HG03039 (cell line): ENCODE measurements around the gene VAV3.
"Not testable (repeated sequence)": the region's sequence is repeated elsewhere in the genome, so short reads cannot be mapped to it uniquely, and the experiment has no call there.

ENCODE experiments used
- ATAC-seq: cut with Tn5 transposase; IDR thresholded peaks from one replicate; pipeline ENCODE4 v1.9.1; 2021; ENCODE audit warnings: mild to moderate bottlenecking, moderate library complexity; ENCODE audit not compliant: unreplicated experiment

VAV3 gene, protein sequence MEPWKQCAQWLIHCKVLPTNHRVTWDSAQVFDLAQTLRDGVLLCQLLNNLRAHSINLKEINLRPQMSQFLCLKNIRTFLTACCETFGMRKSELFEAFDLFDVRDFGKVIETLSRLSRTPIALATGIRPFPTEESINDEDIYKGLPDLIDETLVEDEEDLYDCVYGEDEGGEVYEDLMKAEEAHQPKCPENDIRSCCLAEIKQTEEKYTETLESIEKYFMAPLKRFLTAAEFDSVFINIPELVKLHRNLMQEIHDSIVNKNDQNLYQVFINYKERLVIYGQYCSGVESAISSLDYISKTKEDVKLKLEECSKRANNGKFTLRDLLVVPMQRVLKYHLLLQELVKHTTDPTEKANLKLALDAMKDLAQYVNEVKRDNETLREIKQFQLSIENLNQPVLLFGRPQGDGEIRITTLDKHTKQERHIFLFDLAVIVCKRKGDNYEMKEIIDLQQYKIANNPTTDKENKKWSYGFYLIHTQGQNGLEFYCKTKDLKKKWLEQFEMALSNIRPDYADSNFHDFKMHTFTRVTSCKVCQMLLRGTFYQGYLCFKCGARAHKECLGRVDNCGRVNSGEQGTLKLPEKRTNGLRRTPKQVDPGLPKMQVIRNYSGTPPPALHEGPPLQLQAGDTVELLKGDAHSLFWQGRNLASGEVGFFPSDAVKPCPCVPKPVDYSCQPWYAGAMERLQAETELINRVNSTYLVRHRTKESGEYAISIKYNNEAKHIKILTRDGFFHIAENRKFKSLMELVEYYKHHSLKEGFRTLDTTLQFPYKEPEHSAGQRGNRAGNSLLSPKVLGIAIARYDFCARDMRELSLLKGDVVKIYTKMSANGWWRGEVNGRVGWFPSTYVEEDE

DNA sequence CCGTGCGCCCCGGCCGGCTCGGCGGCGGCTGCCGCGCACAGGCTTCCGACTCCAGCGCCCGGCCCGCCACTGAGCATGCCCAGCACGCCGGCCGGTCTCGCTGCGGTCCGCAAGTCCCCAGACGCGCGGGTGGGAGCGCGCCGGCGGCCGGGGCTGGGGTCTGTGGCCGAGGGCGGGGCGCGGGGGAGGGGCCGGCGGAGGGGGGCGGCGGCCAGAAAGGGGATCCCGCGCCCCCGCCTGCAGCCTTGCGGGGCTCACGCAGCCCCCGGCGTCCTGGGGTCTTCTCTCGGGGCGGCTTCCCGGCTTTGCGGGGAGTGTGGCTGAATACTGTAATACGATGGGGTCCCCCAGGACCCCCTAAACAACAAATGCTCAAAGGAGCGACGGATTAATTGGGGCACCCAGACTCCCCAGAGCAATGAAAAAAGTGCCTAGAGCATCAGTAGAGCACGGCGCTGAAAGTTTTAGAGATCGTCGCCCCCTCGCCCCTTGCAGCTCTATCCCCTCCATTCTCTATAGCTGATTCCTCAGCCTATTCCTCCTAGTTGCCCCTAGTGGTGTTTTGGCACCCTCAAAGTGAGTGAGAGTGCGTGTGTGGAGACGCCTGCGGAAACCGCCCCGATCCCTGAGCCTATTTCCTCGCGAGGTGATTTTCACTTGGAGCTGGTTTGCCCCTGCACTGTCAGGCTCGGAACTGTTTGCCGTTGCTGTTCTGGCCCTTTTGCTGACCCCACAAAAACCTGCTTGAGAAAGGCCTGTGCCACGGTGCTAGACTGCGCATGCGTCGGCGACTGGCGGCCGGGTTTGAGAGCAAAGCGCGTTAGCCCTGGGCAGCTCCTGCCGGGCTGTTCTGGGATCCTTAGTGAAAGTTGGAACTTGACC lies at the start of gene VAV3:
Gene VAV3, minus strand, starts transcription at position 71 of the 882 bp plus-strand sequence. CDS start 311 bp downstream, outside the sequence.
- no peak for ATAC-seq

DNA sequence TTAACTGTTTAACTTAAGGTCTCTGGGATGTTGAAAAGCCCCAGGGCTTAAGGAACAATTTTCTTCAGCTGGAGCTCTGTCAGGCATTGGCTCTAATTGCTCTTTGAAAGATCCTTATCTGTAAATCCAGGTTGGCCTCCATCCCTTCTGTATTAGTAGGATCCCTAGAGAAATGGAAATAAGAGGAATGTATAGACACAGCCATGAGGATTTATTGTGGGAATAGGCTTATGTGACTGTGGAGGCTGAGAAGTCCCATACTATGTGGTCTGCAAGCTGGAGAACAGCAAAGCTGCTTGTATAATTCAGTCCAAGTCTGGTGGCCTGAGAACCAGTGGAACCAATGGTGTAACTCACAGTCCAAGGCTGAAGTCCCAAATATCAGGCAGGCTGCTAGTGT lies 47.6 kb upstream of the VAV3 start:
- no peak for ATAC-seq

DNA sequence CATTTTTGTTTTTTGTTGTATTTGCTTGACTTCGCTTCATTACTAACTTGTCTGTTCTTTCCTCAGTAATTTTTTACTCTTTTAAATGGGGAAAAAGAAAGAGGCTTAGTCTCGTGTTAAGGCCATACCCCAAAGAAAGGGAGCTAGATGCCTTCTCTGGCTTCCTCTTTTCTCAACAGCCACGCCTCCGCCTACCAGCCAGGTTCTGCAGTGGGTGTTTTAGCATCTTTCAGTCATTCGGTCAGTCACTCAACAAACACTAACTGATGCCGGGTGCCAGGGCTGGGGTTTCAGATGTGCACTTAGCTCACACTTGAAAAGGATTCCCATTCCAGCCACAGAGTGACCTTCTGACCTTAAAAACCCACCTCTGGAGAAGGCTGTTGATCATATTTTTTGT lies 46.3 kb upstream of the VAV3 start:
- no peak for ATAC-seq

DNA sequence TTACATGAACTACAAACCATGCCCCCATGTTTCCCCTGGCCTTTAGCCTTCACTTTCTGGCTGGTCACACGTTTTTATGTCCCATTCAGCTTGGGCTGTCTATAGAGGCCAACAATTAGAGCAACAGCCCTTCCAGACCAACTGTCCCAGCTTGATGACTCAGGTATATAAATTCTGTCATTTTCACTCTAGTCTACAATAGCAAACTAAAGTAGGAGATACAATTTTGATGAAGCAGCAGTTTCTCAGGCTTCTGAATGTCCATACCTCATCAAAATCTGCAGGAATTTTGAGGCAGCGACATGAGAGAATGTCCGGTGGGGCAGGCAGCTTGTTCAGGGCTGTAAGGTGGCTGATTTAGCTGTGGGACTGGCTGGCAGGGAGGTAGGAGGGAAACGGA lies 45.6 kb upstream of the VAV3 start:
- no peak for ATAC-seq

DNA sequence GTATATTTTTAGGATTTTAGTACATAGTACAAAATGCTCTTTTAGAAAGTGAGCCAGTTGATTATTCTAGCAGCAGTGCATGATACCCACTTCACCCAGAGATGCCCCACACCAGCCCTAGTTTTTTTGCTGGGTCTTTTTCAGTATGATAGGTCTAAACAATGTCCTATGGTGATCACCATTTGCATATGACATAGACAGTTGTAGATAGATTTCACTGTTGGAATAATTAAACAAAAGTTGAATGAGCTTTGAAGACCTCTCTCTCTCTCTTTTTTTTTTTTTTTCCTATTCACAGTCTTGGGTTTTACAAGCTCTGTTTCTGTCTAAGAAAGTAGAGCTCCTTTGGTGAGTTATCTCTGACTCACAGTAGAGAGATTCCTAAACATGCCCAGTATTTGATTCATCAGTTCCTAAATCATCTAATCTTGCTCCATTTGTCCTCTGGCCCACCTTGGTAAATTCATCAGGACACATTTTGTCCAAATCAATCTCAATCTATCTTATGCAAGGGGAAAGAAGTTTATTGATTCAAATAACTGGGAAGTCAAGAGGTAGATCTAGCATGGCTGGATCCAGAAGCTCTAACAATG lies 44.7 kb upstream of the VAV3 start:
- ATAC-seq: no peak

DNA sequence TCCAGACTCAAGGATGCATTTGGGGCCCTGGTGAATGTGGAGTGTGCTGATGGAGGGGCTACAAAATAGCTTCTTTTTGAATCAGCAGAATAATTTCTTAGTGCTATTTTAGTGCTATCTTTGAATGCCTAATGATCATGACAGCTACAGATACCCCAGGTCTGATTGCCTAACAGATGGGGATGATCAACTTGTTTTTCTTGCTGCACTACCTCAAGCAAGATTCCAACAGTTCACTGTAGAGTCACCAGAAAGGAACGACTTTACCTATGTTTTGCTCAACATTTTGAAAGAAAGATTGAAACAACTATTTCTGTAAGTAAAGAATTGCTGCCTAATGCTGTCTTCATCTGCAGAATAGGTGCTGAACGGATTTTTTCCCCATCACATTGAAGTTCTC lies 42.6 kb upstream of the VAV3 start:
- ATAC-seq: no peak

DNA sequence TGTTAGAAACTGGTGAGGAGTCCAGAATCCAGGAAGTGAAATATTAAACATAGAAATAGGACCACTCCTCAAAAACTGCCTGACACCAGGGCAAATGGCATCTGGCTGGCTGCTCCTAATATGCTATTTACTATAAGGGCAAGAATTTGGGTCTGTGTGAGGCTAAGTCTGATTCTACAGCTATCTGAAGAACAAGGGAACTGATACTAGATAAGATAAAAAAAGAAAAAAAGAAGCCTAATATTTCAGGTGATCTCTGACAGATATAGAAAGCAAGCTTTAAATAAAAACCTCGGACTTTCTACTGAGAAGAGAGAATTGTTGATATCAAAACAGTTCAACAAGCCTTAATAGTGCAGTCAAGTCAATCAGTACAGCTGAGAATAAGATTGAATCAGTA lies 42.1 kb upstream of the VAV3 start:
- ATAC-seq: no peak

DNA sequence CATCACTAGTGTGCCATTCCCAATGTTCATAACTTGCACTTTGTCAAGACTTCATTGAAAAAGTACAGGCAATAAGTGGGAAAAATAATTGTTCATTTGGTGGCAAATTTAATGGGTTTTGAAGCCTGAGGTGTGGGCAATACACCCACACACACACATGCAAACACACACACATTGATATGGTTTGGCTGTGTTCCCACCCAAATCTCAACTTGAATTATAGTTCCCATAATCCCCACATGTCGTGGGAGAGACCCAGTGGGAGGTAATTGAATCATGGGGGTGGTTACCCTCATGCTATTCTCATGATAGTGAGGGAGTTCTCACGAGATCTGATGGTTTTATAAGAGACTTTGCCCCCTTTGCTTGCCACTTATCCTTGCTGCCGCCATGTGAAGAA lies 39.9 kb upstream of the VAV3 start:
- not testable (repeated sequence) for ATAC-seq

DNA sequence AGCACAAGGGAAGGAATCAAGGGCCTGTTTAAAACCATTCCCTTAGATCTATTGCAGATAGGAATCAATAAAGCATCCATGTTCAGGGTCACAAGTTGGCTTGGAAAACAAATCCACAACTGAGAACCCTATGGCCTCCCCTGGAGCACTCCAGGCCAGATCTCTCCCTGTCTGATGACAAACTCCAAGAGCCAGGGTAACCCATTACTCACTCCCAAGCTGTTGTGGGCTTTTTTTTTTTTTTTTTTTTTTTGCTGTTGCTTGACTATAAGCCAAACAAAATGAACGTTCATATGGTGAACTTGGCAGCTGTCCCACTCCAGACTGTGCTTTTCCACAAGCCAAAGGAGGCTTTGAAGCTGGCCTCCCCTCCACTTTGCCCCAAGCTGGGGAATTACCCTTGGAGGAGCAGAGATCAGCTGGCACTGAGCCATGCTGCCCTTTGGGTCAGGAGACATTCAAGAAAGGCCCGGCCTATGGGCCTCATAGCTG lies 35.7 kb upstream of the VAV3 start:
- no peak for ATAC-seq

DNA sequence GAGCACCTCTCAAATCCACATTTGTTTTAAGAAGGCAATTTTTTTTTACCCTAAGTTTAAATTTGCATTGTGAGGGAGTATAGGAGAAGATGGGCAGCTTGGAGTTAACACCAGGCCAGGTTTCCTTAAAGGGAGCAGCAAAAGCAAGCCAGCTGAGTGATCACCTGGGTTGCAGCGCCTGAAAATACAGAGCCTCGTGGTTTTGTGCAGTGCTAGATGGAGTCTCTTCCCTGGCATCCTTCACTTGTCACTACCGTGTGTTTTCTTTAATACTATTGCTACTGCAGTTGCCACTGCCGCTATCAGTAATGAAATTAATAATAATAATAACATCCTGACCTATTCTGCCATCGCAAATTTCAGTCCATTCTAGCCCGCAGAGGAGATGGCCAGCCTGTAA lies 35.2 kb upstream of the VAV3 start:
- ATAC-seq: no peak

DNA sequence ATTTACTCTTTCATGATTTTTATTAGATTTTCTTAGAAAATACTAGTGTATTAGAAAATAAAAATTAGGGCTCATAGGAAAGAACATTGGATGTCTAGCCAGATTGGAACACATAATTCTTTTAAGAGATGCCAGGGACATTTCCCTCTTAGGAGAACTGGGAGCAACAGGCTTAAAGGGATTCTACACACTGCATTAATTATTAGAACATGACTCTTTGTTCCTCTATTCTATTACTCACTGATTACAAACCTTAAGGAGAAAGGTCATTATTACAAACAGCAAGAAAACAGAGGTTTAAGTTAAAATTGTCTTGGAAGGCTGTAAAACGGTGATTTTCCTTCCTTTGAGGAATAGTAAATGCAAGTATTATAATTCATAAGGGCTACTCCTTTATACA lies 32.9 kb upstream of the VAV3 start:
- no peak for ATAC-seq

DNA sequence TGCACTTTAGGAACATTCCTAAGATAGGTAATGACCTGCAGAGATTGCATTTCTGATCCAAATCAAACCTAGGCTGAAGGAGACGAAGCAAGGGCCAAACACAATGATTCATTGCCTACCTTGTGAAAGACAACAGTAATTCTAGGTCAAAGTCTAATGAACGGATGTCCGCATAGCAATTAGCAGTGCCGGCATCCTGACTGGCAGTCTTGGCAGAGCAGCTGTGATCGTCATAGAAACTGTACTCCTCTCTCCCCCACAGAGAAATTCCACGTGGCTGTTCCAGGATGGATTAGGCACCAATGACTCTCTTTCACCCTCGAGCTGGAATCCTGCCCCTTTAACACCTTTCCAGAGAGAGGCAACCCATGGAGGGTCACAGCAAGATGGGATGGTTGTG lies 28.9 kb upstream of the VAV3 start:
- ATAC-seq: no peak

DNA sequence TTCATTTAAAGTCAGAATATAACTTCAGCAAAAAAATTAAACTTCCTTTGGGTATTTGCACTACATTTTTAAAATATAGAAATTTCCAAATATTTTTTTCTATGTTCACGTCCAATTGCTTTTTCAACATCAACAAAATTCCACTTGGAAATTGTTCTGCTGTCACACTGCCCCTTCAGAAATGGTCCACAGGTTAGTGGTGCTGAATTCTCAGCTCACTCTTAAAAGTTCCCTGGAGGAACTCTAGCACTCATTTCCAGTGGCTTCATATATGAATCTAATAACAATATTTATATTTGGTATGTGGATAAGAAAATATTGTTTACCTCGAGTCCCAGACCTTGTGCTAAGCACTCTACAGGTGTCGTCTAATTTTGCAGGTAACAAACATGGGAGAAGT lies 27.4 kb upstream of the VAV3 start:
- ATAC-seq: no peak

DNA sequence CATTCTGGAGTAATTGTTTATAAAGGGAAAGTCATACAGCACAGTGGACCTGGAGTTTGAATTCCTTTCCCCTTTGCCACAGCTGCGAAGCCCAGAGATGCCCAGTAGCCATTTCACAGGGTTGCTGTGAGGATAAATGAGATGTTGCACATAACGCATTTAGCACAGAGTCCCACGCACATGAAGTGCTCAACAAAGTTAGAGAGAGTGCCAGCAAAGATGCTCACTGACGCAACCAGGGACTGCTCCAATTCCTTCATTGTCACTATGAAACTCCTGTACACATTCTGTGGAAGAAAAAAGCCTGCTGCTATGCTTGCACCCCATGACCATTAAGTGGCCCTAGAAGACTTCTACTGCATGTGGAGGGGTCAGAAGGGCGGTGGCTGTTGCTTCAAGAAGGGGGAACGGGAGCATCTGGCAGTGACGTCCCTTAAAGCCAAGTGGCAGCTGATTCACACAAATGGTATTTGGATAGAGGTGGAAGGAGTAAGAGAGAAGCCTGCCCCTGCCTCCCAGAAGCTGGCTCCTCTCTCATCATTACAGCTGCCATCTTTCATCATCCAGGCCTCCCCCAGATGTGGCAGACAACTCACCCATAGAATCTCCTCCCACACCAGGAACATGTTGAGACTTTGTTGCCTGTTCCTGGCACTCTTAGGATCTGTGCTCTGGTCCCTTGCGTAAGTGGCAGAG lies 26.5 kb upstream of the VAV3 start:
- no peak for ATAC-seq

DNA sequence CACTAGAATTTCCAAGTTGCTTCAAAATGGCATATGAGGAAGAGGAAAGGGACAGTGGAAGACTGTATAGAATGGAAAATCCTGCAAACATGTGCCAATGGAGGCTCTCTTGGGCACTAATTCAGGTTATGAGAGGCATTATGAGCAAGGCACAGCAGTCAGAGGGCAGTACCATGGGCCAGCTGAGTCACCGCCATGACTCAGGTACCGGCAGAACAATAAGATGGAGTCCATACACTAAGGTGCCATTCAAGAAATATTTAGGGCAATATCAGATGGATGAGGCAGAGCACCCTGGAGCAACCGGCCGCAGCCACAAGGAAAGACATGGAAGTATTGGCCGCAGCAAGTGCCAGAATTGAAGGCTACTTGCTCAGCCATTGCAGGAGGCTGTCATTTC lies 25.6 kb upstream of the VAV3 start:
- ATAC-seq: no peak

DNA sequence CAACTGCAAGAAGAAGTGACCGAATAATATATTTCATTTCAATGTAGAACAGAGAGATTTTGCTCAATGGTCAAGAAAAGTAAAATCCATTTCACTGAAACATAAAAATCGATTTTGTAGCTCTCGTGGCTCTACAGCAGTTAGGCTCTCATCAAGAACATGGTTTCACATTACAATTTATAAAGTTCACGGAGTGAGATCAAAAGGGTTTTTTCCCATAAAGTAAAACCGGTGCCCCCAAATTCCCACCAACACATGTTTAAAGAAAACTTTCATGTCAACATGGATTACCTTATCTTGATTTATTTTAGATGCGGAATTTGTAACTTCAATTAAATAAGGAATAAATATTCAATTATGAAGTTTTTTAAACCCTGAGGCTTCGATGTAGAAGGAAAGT lies 16.3 kb upstream of the VAV3 start:
- no peak for ATAC-seq

DNA sequence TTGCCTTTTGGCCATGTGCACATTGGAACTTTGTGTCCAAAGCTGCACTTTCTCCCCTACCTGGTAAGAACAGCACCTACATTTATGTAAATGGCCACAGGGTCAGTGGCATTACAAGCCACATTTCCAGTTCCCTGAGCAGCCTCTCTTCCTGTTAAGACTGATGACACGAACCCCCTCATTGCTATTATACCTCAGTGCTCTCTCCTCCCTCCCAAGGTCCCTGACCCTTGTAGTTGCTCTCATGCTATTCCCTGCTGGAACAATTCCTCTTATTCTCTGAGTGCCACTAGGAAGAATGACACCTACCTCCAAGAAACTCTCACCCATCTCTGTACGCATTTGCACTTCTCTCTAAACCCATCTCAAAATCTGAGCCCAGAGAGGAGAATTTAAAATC lies 14.9 kb upstream of the VAV3 start:
- ATAC-seq: no peak

DNA sequence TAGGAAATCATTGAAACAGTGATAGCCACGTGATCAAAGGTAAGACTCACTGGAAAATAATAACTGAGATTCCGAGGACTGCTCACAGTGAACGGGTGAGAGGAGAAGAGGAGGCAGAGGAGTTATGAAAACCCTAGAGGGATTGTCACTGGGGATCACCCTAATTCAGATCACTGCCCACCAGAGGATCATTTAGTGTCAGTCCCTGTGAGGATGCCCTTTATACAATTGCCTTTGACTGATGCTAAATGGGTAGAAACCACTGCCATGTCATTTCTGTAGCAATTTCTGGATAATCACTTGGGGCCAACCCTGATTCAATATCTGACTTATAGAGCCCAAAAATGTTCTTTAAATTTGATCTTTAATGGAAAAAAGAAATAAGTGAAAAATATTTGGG lies 14.1 kb upstream of the VAV3 start:
- no peak for ATAC-seq

DNA sequence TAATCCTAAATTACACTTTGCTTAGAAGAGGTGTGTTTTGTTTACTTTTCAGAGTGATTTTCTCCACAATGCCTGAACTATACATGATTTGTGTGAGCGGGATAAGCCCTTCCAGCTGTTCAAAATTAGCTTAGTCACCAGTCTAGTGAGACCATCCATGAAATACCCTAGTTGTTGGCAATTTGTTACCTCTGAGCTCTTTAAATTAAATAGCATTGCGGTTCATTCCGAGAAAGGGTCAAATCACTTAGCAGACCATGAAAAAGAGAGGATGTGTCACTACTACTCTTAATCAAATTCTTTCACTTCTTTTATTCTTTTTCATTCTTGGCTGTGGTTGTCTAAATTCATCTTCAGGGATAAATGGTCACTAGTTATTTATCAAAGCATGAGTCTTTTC lies 11.9 kb upstream of the VAV3 start:
- ATAC-seq: no peak

DNA sequence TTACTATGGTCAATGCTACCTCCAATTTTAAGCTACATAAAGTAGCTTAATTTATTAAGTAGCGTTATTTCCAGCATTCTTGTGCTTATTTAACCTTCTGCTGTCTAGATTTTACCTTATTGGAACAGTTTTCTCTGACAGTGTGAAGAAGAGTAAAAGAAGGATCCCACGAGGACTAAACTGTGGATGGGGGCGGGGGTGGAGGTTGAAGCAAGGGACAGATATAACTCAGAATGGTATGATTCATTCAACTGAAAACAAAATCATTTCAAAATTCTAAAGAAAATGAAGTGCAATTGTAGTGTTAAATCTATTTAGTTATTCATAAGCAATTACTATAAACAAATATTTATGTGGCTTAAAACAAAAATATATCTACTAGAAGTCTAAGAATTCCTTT lies 11.5 kb upstream of the VAV3 start:
- ATAC-seq: no peak
